Embryonic facial prominence (tissue), 1 donor: ENCODE data around the gene SLC26A2.

Experiments used
- DNase-seq: peaks from one replicate; pipeline ENCODE4 v3.0.0-alpha.2; 2016; ENCODE audit errors: extremely low spot score

Gene SLC26A2

DNA sequence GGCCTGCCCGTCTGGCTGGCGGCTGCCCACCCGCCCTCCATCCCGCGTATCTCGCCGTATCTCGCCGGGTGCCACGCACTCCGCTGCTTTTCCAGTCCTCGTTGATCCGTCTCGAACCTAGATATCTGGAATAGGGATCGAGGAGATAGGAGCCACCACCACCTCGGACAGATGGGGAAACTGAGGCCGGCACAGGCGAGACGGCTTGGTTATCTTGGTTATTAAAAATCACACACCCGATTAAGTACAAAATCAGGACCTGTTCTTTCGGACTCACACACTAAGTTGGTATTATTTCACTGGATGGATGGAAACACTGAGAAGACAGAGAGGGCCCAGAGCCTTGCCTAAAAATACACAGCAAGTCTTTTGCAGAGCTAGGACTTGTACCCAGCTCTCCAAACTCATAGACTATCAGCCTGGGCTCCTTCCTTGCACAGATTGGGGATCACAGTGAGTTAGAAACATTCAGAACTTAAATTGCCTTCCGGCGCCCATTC lies 678 bp downstream of the SLC26A2 start:
- no peak for DNase-seq

DNA sequence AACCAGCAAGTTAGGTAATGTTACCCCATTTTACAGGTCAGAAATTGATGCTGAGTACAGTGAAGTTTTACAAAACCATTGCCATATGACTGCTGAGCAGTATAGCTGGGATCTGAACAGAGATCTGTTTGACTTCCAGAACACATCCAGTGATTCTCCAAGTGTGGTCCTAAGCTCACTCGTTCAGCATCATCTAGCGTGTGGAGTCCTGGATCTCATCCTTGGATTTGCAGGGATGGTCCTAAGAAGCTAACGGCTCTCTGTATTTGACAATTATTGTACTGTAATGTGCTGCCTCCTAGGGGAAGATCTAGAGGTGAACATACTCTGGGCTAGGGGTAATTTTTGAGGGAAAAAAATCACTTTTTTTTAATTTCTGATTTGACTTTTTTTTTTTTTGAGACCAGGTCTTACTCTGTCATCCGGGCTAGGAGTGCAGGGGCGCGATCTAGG lies 1.4 kb downstream of the SLC26A2 start:
- no peak for DNase-seq

DNA sequence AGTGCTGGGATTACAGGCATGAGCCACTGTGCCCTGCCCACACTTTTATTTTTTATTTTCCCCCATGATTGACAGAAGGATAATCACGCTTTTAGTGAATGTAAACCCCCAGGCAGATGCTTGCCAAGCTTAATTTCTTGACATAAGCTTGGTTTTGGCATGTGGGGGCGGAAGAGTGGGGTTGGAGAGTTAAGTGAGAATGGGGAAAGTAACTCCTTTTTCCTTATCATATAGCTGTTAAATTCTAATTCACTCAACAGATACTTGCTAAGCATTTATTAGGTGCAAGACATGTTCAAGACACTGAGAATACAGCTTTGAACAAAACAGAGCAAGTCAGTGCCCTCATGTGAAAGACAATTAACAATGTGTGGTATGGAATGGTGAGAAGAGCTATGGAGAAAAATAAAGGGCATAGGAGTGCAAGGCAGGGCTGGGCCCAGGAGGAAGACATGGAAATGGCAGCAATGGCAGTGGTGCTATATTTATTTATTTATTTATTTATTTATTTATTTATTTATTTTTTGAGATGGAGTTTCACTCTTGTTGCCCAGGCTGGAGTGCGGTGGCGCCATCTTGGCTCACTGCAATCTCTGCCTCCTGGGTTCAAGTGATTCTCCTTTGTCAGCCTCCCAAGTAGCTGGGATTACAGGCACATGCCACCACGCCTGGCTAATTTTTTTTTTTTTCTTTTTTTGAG lies 2.2 kb downstream of the SLC26A2 start:
- DNase-seq, result no peak

DNA sequence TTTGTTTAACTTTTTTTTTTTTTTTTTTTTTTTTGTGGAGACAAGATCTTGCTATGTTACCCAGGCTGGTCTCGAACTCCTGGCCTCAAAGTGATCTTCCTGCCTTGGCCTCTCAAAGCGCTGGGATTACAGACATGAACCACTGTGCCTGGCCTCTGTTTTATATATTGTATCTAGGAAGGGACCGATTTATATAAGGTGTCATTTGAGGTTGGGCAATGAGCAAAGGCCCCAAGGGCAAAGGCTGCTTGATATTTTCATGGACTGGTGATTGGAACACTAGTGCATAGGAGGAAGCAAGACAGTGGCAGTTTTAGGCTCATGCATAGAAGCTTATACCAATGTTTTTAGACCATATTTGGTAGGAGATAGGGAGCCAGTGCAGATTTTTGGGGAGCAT lies 3.2 kb downstream of the SLC26A2 start:
- DNase-seq, result no peak

DNA sequence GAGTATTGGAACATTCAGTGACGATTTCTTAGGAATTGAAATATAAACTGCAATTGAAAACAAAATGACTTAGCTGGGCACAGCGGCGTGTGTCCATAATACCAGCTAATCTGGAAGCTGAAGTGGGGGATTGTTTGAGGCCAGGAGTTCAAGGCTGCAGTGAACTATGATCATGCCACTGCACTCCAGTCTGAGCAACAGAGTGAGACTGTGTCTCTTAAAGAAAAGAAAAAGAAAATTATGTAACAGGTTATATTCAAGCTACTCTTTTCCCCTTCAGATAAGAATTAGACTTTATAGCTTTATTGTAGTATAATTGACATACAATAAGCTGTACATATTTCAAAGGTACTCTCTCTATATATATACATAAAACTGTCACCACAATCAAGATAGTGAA lies 6.4 kb downstream of the SLC26A2 start:
- no peak for DNase-seq

DNA sequence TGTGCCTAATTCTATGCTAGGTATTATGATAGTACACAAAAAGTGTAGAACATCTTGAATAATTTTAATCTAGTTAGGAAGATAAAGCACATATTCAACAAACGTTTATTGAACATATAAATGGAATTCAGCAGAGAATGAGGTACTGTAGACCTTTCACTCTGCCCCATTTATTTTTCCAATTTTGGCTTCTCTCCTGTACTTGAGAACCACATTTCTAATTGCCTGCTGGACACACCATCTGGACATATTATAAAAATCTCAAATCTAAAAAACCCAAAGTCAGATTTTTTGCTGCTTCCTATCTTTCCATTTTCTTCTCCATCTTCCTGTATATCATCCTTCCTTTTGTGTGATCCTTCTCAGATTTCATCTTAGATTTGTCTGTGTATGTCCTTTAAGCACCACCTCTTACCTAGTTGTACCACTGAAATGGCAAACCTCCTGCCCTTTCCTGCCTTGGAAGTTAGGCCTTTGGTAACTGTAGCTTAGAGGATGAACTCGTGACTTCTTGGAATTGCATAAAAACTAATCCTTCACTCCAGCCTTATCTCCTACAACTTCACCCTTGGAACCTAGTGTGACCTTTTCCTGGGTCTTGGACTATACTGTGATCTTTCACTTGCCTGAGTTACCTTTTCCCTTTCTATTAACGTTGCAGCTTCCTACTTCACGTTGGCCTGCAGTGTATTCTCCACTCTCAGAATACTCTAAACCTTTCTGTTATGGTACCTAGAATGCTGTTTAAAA lies 8.8 kb downstream of the SLC26A2 start:
- no peak for DNase-seq

DNA sequence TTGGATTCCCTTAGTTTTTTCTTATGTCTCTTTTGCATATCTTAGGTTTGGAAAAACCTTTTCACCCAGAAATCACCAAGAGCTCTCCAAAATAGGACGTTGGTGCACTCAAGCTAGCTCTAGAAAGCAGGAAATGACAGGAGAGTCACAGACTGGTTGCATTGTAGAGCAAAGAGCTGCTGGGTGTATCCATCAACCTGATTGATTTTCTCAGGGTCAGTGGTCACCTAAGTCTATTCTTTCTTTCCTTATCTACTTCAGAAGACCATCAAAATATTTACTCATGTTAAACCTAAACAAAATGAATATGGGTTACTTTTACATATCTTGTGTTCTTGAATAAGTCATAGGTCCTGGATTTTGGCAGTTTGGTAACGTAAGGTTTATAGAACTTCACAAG lies 14.9 kb downstream of the SLC26A2 start:
- DNase-seq, result no peak

DNA sequence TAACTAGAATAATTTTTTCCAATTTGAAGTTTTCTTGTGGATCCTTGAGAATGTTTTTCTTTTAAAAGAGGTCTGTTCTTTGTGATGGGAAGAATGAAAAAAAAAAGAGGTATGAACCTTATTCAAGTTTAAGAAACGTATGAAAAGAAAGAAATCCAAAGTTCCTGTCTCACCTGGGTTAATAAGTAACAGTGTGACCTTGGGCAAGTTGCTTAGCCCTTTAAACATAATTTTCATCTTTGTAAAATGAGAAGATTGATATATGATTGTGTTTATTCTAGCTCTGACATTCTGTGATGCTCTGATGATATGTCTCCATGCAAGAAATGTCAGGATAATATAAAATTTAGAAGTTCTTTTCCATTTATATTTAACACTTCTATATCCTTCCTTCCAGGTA lies 19.3 kb downstream of the SLC26A2 start:
- DNase-seq, result no peak

DNA sequence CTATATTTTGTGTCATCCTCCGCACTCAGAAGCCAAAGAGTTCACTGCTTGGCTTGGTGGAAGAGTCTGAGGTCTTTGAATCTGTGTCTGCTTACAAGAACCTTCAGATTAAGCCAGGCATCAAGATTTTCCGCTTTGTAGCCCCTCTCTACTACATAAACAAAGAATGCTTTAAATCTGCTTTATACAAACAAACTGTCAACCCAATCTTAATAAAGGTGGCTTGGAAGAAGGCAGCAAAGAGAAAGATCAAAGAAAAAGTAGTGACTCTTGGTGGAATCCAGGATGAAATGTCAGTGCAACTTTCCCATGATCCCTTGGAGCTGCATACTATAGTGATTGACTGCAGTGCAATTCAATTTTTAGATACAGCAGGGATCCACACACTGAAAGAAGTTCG lies 20.6 kb downstream of the SLC26A2 start:
- no peak for DNase-seq

DNA sequence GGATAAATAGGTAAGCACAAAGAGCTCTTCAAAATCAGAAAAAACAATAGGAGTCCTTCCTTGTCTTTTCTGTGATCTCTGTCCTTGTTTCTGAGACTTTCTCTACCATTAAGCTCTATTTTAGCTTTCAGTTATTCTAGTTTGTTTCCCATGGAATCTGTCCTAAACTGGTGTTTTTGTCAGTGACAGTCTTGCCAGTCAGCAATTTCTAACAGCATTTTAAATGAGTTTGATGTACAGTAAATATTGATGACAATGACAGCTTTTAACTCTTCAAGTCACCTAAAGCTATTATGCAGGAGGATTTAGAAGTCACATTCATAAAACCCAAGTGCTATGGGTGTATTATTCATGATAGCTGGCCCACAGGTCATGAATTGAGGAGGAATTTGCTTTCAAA lies 21.9 kb downstream of the SLC26A2 start:
- DNase-seq, result no peak

DNA sequence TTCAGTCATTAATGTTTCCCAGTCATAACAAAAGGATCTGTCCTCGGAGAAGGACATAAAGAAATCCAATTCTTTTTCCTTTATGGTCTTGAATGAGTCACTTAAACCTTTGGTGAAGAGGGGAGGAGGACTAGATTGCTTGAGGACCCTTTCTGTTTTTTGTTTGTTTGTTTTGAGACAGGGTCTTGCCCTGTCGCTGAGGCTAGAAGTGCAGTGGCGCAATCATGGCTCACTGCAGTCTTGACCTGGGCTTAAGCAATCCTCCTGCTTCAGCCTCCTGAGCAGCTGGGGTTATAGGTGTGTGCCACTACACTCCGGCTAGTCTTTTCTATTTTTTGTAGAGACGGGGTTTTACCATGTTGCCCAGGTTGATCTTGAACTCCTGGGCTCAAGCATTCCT lies 27.6 kb downstream of the SLC26A2 start:
- no peak for DNase-seq

DNA sequence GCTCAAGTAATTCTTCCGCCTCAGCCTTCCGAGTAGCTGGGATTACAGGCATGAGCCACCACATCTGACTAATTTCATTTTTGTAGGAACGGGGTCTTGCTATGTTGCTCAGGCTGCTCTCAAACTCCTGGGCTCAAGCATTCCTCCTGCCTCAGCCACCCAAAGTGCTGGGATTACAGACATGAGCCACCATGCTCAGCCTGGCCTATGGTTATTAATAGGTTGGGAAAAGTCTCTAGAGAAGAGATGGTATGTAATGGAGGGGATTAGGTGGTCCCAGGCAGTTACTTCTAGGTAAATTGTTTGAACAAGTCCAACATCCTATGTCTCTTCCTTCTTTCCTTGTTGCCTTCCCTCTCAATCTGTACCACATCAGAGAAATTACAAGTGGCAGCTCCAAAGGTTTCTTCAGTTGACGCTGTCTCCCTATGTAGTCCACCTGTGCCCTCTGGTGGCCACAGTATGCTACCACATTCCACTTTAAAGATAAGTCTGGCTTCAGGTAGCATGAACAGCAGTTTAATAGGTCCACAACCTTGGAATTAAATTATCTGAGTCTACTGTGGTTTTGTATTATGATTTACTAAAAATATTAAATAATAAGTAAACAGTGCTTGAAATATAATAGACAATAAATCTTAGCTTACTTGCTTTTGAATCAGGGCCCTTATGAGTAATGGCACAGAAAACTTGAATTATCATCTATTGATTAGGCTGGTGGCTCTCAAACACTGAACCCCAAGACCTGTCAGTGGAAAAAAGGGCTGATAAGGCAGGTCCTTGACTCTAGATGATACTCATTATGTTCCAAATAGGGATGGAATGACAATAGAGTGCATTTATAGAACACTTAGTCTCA lies 30.2 kb downstream of the SLC26A2 start:
- DNase-seq, result peak; percentile 26

DNA sequence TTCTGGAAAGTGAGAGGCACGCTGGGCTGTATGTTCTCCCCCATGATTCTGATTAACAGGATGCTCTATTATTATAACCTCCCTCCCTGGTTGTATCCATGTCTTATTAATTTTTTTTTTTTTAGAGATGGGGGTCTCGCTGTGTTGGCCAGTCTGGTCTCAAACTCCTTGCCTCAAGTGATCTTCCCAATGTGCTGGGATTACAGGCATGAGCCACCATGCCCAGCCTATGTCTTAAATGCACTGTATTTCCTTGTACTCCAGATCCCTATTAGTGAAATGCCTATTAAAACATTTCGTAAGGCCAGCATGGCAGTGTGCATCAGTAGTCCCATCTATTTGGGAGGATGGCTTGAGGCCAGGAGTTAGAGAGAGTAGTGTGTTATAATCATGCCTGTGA lies 32.9 kb downstream of the SLC26A2 start:
- DNase-seq, result no peak

DNA sequence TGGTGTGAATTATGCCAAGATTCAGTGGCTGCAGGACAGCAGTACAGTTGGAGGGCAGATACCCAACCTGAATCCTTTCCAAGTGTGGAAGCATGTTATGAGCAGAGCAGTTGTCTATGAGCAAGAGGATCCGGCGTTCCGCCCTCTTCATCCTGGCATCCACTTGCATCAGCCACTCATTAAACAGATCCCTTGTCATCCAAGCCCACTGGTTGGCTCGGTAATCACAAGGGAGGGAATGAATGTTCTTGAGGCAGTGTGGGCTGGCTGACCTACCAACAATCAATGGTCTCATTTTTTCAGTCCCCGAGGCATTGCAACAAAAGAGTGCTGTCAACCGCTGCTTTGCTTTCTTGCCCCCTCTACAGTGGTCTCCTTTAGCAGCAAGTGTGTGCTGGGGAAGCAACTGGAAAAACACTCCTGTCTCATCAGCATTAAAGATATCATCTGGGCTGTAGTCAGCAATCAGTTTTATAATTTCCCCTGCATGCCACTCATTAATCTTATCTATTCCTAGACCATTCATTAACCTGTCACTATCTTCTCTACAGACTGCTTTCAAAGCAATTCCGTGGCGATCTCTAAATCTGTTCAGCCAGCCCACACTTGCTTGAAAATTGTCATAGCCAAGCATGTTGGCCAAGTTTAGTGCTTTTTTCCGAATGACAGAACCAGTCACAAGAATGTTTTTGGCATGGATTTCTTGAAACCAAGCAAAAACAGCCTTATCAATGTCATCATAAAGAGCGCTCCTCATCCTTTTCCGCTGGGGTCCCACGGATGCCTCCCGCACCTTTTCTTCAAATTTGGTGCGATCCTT lies 35.0 kb downstream of the SLC26A2 start:
- DNase-seq, result no peak

DNA sequence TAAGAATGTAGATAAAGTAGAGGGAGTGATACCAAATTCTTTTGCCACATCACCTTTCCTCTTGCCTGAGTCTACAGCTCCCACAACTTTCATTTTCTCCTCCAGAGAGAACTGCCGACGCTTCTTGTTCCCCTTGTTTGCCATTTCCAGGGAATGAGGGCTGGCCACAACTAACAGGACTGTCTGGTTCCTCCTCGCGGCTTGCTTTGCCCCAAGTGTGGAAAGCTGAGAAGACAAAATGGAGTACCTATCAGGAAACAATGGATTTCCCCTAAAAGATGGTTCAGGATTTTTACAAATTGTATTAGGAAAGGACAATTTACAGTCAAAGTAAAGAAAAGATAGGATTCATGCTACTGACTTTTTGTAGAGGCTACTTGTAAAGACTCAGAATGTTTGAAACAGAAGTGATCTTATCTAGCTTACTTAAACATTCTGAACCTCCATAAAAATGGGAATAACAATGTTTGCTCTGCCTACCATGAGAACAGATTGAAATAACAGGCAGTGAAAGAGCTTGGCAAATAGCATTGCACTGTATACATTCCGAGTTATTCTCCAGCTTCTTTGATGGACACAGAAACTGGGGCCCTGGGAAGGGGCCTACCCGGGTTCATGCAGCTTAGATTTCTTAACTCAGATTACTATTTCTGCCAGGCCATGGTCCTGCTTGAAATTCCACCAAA lies 35.8 kb downstream of the SLC26A2 start:
- no peak for DNase-seq

DNA sequence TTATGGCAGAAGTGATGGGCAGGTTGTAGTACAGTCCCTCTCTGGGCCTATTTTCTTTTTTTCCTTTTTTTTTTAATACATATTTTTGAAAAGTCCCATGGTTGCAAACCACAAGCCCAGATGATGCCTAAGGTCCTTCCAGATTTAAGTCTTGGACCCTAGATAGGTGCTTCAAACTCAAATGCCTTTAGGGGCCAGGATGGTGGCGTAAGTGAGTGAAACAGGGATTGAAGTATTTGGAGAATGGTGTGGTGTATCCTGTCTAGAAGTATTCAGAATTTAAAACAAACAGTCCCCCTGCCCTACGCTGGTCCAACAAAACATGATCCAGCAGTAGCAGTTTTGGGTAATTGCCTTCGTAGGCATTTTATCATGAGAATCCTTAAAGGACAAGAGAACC lies 37.7 kb downstream of the SLC26A2 start:
- no peak for DNase-seq

DNA sequence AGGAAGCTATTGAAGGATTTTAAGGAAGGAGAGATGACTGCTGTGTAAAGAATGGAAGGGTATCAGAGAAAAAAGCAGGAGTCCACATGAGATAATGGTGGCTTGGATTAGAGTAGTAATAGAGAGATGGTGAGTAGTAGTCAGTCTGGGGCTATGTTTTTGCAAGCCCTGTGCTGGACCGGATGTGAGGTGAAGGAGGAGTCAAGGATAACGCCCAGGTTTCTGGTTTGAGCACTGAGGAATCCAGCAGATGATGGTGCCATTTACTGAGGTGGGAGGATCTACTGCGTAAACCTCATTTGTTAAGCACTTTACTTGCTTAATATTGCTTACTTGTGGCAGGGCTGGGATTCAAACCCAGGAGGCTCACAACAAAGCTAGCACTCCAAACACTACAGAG lies 38.8 kb downstream of the SLC26A2 start:
- DNase-seq, result no peak

DNA sequence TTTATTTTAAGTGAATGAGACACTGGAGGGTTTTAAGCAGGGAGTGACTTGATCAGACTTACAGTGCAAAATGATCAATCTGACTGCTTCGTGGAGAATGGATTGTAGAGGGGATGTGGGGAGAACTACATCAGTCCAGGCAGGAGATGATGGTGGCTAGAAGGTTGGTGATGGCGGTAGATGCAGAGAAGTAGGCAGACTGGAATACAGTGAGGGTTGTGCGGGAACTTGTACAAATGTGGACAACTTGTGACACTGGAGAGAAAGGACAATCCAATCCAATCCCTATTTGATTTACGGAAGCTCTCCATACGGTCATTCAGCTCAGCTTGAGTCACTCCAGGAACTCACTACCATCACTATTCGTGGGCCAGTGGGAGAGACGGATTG lies 39.3 kb downstream of the SLC26A2 start:
- no peak for DNase-seq

DNA sequence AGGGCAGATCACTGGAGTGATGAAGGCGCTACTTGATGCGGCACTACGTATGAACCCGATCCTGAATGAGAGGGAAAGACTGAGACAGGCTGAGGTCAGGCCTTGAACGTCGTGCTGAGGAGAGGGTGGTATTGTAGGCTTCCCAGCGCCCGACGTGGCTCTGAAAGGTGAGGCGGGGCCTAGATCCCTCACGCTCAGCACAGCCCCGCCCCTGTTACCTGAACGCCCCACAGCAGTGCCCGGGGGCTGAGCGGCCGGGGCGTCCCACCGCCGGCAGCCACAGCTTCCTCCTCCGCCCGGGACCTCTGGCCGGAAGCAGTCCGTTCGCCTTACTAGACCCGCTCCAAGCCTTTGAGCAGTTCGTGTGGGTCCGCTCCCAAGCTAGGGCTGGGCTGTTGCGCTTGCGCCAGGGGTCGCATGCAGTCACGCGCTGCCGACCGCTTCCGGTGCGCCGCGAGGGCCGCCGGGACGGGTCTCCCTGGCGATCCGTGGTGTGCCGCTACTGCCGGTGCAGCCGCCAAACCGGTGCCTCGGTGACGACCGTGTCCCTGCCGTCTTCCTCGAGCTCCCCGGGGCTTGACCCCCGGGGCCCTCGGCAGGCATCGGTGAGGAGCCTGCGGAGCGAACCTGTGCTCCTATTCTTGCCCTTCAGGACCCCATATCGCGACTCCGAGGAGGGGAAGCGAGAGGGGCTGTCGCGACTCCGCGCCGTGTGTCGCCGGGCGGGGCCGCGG lies 39.9 kb downstream of the SLC26A2 start, which contains the start of the genes HMGXB3 and TIGD6:
HMGXB3 (plus strand) TSS at position 484 of the 734 bp plus-strand sequence. CDS start 4,114 bp downstream, outside the sequence.
TIGD6 (minus strand) TSS at position 399 of the 734 bp plus-strand sequence. CDS start 4,306 bp downstream, outside the sequence.
- peak; percentile 82 for DNase-seq
